Lower leg skin (tissue), 4 donors: ENCODE data around the gene SPATA31D3. TPM values are rescaled to one million over a fixed set of nuclear protein-coding genes. Genes with fewer than 3 reads are reported as not detected.

Experiments
- DNase-seq, 2 donors: peaks; one replicate each; pipeline ENCODE4 v3.0.0-alpha.2; 2019; ENCODE audit warnings: low spot score in 2 of 2
- H3K4me3 ChIP-seq: fragments of 200-600 bp; sonication (generic); 2 replicates; pipeline ENCODE4 v1.5.1; 2017; ENCODE audit warnings: mild to moderate bottlenecking, low read depth; ENCODE audit not compliant: poor library complexity, severe bottlenecking
- CTCF ChIP-seq, 3 donors: fragments of 450-650 bp; IDR thresholded peaks; one replicate each; pipeline ENCODE4 v1.5.1; 2016; ENCODE audit warnings: antibody characterized with exemption in 3 of 3, mild to moderate bottlenecking in 3 of 3, moderate library complexity in 2 of 3
- POLR2A ChIP-seq, 2 donors: fragments of 450-650 bp; IDR thresholded peaks; one replicate each; pipeline ENCODE4 v1.6.1; 2016 to 2017; ENCODE audit warnings: antibody characterized with exemption in 2 of 2, mild to moderate bottlenecking in 1 of 2, moderate library complexity in 1 of 2
- WGBS, 2 donors: methylation state at CpG; one replicate each; pipeline ENCODE4 v1.1.5; 2018; 5-methylcytosine and 5-hydroxymethylcytosine counted together
- intact Hi-C: fragments of 100-400 bp; cut with DNase I; formaldehyde crosslinking; loops from one replicate; pipeline ENCODE4 v1.15.0; 2023; ENCODE audit warnings: low total_unique reads
- total RNA-seq, 4 donors: library from RNA; depleted of rRNA; stranded (reverse); fragments of >200 nt; gene quantifications; one replicate each; pipeline ENCODE4 v1.1.0, GENCODE V29; 2016

The SPATA31D3 gene
- total RNA-seq, 4 donors from 2014 or later: not detected

- intact Hi-C loops: no loop called here
- no peak for DNase-seq
These were observed 28.4 kb downstream of the SPATA31D3 start for GRCh38 chr9:81971727-81972126.

DNA sequence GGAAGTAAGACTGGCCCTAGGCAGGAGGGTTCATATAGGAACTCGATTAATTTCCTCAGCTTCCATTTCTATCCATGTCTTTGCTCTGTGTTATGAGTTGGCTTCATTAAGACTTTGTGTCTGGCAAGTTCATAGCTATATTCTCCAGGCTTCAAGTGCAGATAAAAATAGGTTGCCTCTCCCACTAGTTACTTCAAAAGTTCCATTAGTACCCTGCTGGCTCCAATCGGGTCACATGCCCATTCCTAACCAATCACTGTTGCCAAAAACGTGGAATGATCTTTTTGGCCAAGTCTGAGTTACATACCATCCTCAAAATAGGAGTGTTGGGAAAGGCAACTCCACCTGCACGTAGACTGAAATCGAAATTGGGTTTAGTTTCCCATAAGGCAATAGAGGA lies 31.5 kb downstream of the SPATA31D3 start:
- TF ChIP-seq CTCF (IDR thresholded peaks at IDR 0.05) (no peak), POLR2A (IDR thresholded peaks at IDR 0.05) (no peak)
- intact Hi-C loops: no loop called here
- WGBS, 2 donors: 83% methylated on average over 5 of the region's 5 CpGs
- H3K4me3 ChIP-seq: no peak overlapping the region
- DNase-seq: no peak

More at GRCh38 chr9:81971727-81972126, 28.4 kb downstream of the SPATA31D3 start:
- TF ChIP-seq CTCF (IDR thresholded peaks at IDR 0.05) (no peak), POLR2A (IDR thresholded peaks at IDR 0.05) (no peak)
- no peak overlapping the region for H3K4me3 ChIP-seq

GRCh38 chr9:81976351-81976750 lies 33.1 kb downstream of the SPATA31D3 start:
- DNase-seq: no peak
- no peak for TF ChIP-seq CTCF (IDR thresholded peaks at IDR 0.05)
- no peak for TF ChIP-seq POLR2A (IDR thresholded peaks at IDR 0.05)
- WGBS, 2 donors: 91 to 92% methylated on average over 11 of the region's 11 CpGs
- no peak overlapping the region for H3K4me3 ChIP-seq
- intact Hi-C loops: no loop called here

DNA sequence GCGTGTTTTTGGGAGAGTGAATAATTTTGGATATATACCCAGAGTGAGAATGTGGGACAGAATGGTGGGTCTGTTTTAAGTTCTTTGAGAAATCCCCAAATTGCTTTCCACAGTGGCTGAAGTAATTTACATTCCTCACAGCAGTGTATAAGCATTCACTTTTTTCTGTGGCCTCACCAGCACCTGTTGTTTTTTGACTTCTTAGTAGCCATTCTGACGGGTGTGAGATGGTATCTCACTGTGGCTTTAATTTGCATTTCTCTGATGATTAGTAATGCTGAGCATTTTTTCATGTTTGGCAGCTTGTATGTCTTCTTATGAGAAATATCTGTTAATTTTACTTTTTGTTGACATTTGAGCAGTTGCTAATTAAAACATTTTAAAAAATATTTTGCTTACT lies 35.9 kb downstream of the SPATA31D3 start:
- no peak overlapping the region for H3K4me3 ChIP-seq
- DNase-seq: no peak
- intact Hi-C loops: no loop called here
- no peak for TF ChIP-seq CTCF (IDR thresholded peaks at IDR 0.05)
- no peak for TF ChIP-seq POLR2A (IDR thresholded peaks at IDR 0.05)
- WGBS, 2 donors: 63 to 64% methylated on average over 2 of the region's 2 CpGs

DNA sequence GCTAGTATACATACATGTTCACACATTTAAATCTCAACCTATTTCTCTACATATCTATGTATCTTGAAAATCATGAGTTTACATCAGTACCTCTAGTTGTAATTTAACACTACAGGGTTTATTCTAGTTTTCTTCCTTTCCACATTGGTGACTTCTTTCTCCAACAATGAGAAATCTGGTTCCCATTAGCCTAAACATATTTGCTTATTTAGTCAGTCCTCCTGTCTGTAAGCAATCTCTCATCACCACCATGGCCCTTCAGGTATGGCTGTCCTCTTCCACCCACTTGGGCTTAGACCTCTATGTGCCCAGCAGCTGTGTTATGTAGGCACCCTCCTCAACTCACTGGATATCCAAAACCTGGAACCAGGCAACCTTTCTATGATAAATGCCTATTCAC lies 37.3 kb downstream of the SPATA31D3 start:
- no peak for DNase-seq
- no peak for TF ChIP-seq CTCF (IDR thresholded peaks at IDR 0.05)
- no peak for TF ChIP-seq POLR2A (IDR thresholded peaks at IDR 0.05)
- intact Hi-C loops: no loop called here
- H3K4me3 ChIP-seq: no peak overlapping the region

- no peak for DNase-seq
- intact Hi-C loops: no loop called here
- 86 to 91% methylated on average over 4 of the region's 4 CpGs for WGBS, 2 donors
- H3K4me3 ChIP-seq: no peak overlapping the region
- TF ChIP-seq CTCF (IDR thresholded peaks at IDR 0.05): no peak
- TF ChIP-seq POLR2A (IDR thresholded peaks at IDR 0.05): no peak
These were observed 38.6 kb downstream of the SPATA31D3 start for GRCh38 chr9:81981883-81982282.
